GM23338 (cell line): ENCODE results near the gene REPS1.

Experiments
- CREB1 ChIP-seq: fragments of 250-450 bp; sonication (Bioruptor Pico); IDR thresholded peaks from 2 replicates; pipeline ENCODE4 v1.5.0; 2020; ENCODE audit warnings: low read depth, mild to moderate bottlenecking, moderate library complexity
- CTCF ChIP-seq, 2 experiments: fragments of 200-600 bp in 1 of 2; sonication (generic) in 1 of 2; conservative IDR thresholded peaks; 2 replicates each; pipeline versions ENCODE4 v1.5.1 to v1.6.1; 2016 to 2017; ENCODE audit warnings: antibody characterized with exemption in 2 of 2, low read depth in 2 of 2, mild to moderate bottlenecking in 2 of 2, moderate library complexity in 1 of 2
- ETS1 ChIP-seq: IDR thresholded peaks from 2 replicates; pipeline ENCODE4 v1.6.1; 2016; ENCODE audit warnings: antibody characterized with exemption
- EZH2 ChIP-seq: fragments of 200-600 bp; sonication (generic); IDR thresholded peaks from one replicate; pipeline ENCODE4 v1.8.0; 2017; ENCODE audit warnings: antibody characterized with exemption, mild to moderate bottlenecking, low read depth; ENCODE audit not compliant: unreplicated experiment
- EZH2phosphoT487 ChIP-seq: fragments of 200-600 bp; sonication (generic); IDR thresholded peaks from one replicate; pipeline ENCODE4 v1.8.1; 2018; ENCODE audit warnings: antibody characterized with exemption; ENCODE audit not compliant: unreplicated experiment
- JUNB ChIP-seq: IDR thresholded peaks from one replicate; pipeline ENCODE4 v1.6.1; 2016; ENCODE audit warnings: antibody characterized with exemption; ENCODE audit not compliant: unreplicated experiment
- POLR2AphosphoS5 ChIP-seq: IDR thresholded peaks from 2 replicates; pipeline ENCODE4 v1.6.1; 2016; ENCODE audit warnings: antibody characterized with exemption, low read depth
- REST ChIP-seq: IDR thresholded peaks from one replicate; pipeline ENCODE4 v1.6.1; 2018; ENCODE audit warnings: antibody characterized with exemption; ENCODE audit not compliant: unreplicated experiment
- STAT1 ChIP-seq: IDR thresholded peaks from one replicate; pipeline ENCODE4 v1.6.1; 2016; ENCODE audit warnings: antibody characterized with exemption; ENCODE audit not compliant: unreplicated experiment
- ZNF331 ChIP-seq: fragments of 250-450 bp; sonication (Bioruptor Pico); IDR thresholded peaks from 2 replicates; pipeline ENCODE4 v1.5.0; 2020; ENCODE audit warnings: low read depth, mild to moderate bottlenecking, moderate library complexity

- TF ChIP-seq CTCF (conservative IDR thresholded peaks at IDR 0.05; ENCODE audit: low read depth in 2 of 2) (no peak), ETS1 (no peak), EZH2phosphoT487 (no peak), CREB1 (no peak), REST (no peak), EZH2 (no peak), ZNF331 (CRISPR knock-in tag) (no peak), POLR2AphosphoS5 (no peak), JUNB (no peak), STAT1 (no peak)
Observed at GRCh38 chr6:138956244-138956924, 31.7 kb downstream of the REPS1 start.
